Ramos (cell line): ENCODE data around the gene PIERCE2.
"Not testable (repeated sequence)": the region's sequence is repeated elsewhere in the genome, so short reads cannot be mapped to it uniquely, and the experiment has no call there.

Experiments used
- in situ Hi-C: fragments of 300-500 bp; cut with MboI; formaldehyde crosslinking; loops from one replicate; pipeline ENCODE4 v1.14.3; 2022; ENCODE audit warnings: low sequenced_read_pairs; ENCODE audit not compliant: unreplicated experiment

Gene PIERCE2

DNA sequence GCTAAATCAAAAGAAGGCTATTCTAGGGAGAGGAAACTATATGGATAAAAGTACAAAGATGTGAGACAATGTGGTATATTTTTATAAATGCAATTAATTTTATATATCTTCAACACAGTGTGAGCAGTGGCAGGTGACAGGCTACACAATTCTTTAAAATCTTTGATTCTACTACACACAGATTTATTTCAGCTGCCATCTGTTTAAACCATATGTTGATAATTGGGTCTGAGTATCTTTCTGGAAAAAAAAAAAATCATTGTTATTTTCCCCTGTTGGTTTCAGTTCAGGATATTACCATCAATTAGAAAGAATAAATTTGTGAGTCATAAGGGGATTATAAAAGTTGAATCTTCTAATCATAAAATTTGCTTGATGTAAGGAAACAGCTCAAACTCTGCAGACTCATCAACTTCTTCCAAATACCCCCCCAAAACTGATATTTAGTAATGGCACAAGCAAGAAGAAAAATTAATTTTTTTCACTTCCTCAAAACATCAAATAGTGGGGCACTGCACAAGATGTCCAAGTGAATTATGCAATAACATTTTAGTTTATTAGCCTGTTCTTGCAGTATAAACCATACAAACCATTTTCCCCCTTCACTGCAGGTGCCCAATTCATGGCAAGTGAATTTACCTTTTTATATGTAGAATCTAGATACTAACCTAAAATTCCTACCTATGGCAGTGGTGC is 12.0 kb downstream of the PIERCE2 start:
- in situ Hi-C loops: no loop called here

DNA sequence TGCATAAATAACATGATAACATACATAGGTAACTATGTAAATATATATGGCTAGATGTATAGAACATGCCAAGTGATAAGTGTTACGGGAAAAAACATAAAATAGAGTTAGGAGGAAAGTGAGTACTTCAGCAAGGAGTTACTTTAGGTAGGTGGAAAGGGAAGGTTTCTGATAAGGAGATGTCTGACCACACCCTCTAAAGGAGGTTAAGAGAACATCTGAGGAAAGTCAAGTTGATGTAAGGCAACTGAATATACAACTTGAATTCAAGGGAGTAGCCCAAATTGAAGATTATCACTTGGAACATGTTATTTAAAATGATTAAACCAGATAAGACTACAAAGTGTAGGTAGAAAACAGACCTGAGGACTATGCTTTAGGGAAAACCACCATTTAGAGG is 13.8 kb downstream of the PIERCE2 start:
- in situ Hi-C loops: no loop called here

DNA sequence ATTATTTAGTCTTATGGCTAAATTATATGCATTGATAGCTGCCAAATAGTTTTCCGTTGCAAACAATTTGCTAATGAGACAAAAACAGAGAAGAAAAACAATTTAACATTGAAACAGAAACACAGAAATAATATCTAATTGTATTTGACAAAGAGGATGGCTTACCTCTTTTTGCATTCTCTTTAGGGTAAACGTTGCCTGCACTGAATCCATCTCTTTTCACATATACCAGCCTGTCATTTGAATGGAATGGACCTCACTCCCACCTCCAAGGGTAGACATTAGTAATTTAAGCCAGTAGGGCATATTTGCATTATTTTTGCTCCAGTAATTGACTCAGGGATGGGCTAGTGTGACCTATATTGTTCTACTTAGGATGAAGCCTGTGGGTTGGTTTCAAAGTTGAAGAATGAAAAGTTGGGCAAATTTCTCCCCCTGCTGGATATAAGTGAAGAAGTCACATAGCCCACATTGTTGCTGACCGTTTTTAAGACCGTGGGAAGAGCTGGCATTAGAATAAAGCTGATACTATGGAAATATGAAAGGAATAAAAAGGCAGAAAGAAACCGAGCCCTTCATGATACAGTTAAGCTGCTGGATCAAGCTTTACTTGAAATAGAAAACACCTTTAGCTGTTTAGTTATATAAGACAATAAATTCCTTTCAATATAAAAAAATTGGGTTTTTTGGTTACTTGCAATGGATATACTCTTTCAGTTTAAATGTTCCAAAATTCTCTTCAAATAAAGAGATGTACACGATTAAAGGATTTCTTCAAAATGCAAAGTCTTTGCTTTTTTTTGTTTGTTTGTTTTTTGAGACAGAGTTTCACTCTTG is 26.9 kb downstream of the PIERCE2 start:
- in situ Hi-C loops: loop anchor here (5.0 kb wide), 1 partner anchor 213 kb away; no protein-coding TSS in a partner anchor

DNA sequence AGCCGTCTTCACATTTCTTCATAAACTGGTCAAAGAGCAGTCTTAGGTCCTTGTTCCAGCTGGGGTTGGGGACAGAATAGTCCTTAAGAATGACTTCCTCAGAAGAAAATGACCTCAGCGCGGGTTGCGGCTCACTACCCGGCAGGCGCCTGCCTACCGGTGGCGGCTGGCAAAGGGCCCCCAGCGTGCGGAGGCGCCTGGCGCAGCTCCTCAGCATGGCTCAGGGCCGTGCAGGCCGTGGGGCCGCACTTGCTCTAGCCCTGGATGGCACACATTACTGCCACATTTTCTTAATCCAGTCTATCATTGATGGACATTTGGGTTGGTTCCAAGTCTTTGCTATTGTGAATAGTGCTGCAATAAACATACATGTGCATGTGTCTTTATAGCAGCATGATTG is 34.8 kb downstream of the PIERCE2 start:
- in situ Hi-C loops: not testable (repeated sequence)

DNA sequence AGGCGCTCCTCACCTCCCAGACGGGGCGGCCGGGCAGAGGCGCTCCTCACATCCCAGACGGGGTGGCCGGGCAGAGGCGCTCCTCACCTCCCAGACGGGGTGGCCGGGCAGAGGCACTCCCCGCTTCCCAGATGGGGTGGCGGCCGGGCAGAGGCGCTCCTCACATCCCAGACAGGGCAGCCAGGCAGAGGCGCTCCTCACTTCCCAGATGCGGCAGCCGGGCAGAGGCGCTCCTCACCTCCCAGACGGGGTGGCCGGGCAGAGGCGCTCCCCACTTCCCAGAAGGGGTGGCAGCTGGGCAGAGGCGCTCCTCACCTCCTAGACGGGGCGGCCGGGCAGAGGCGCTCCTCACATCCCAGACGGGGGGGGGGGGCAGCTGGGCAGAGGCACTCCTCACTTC is 37.6 kb downstream of the PIERCE2 start:
- in situ Hi-C loops: not testable (repeated sequence)

DNA sequence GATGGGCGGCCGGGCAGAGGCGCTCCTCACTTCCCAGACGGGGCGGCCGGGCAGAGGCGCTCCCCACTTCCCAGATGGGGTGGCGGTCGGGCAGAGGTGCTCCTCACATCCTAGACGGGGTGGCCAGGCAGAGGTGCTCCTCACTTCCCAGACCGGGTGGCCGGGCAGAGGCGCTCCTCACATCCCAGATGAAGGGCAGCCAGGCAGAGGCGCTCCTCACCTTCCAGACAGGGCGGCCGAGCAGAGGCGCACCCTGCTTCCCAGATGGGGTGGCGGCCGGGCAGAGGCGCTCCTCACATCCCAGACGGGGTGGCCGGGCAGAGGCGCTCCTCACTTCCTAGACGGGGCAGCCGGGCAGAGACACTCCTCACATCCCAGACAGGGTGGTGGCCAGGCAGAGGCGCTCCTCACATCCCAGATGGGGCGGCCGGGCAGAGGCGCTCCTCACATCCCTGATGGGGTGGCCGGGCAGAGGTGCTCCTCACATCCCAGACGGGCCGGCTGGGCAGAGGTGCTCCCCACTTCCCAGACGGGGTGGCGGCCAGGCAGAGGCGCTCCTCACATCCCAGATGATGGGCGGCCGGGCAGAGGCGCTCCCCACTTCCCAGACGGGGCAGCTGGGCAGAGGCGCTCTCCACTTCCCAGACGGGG is 38.2 kb downstream of the PIERCE2 start:
- in situ Hi-C loops: not testable (repeated sequence)

DNA sequence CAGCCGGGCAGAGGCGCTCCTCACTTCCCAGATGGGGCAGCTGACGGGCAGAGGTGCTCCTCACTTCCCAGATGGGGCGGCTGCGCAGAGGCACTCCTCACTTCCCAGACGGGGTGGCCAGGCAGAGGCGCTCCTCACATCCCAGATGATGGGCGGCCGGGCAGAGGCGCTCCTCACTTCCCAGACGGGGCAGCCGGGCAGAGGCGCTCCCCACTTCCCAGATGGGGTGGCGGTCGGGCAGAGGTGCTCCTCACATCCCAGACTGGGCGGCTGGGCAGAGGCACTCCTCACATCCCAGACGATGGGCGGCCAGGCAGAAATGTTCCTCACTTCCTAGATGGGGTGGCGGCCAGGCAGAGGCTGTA is 38.7 kb downstream of the PIERCE2 start:
- in situ Hi-C loops: not testable (repeated sequence)

DNA sequence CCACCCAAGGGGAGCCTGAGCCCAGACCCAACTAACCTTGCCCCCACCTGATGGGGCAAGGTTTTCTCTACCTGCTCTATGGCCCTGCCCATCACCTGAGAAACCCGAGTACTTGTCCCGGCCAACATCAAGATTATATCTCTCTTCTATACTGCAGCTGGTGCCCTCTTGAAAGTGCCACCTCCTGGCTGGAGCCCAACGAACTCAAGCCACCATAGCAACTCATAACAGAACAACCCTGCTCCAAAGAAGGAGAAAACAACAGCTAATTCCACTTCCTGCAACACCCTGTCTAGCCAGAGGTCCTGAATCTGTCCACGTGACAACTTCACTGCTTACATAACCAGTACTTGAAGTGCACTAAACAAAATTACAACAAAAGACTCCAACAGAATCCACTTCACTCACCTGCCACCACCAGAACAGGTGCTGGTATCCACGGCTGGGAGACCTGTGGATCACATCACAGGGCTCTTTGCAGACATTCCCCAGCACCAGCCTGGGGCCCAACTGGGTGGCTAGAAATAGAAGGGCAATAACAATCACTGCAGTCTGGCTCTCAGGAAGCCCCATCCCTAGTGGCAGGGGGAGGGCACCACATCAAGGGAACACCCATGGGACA is 49.2 kb downstream of the PIERCE2 start:
- in situ Hi-C loops: no loop called here

DNA sequence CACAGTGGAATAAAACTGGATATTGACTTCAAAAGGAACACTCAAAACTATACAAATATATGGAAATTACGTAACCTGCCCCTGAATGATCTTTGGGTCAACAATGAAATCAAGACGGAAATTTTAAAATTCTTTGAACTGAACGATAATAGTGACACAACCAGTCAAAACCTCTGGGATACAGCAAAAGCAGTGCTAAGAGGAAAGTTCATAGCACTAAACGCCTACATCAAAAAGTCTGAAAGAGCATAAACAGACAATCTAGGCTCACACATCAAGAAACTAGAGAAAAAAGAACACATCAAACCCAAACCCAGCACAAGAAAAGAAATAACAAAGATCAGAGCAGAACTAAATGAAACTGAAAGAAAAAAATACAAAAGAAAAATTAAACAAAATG is 53.2 kb downstream of the PIERCE2 start:
- in situ Hi-C loops: no loop called here

DNA sequence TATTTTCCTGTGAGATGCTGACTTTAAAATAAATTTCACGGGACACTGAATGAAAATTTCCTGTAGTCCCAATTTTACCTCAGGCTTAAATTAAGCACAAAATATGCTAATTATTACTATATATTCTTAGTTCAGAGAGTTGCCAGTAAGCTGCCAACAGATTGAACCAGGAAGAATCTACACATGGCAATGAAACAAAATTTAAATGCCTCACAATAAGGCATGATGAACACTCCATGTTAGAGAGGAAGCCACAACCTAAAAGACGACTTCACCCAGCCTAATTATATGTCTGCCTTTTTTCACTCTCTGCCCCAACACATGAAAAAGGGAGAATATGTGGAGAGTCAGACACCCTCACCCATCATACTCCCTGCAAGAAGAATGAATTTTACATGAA is 60.0 kb downstream of the PIERCE2 start:
- in situ Hi-C loops: no loop called here
